Natural killer cell treated with Interleukin-12 subunit alpha and Interleukin-12 subunit beta and Interleukin-15 and Interleukin-18, amount 100 ng/mL, for 72 hours (primary cell): ENCODE measurements around the gene REXO4. TPM values are rescaled to one million over a fixed set of nuclear protein-coding genes. Genes with fewer than 3 reads are reported as not detected.
A peak's percentile ranks its signal among the peaks of the same experiment; 100 is the strongest.

Experiments used
- ATAC-seq, 2 donors: fragments of 150-1000 bp; cut with Tn5 transposase in 1 of 2; sonication (Bioruptor Pico), chemical (Tn5 transposase) in 1 of 2; 2 replicates each; pipeline ENCODE4 v1.10.0; 2021
- DNase-seq: peaks from one replicate; pipeline ENCODE4 v3.0.0; 2022; ENCODE audit warnings: low spot score
- H3K27ac Mint-ChIP-seq, 2 donors: 1 replicate in 1 of 2; 2 replicates in 1 of 2; pipeline ENCODE4 v1.8.0; 2022; ENCODE audit warnings: mixed read lengths in 2 of 2, mild to moderate bottlenecking in 1 of 2, moderate library complexity in 1 of 2
- H3K27me3 Mint-ChIP-seq, 2 donors: 1 replicate in 1 of 2; 2 replicates in 1 of 2; pipeline ENCODE4 v1.8.0; 2022; ENCODE audit warnings: mixed read lengths in 2 of 2
- H3K36me3 Mint-ChIP-seq: one replicate; pipeline ENCODE4 v1.8.0; 2022; ENCODE audit warnings: mixed read lengths
- H3K4me1 Mint-ChIP-seq, 2 donors: 1 replicate in 1 of 2; 2 replicates in 1 of 2; pipeline ENCODE4 v1.8.0; 2022; ENCODE audit warnings: low read depth in 2 of 2, mixed read lengths in 2 of 2, mild to moderate bottlenecking in 1 of 2
- H3K4me3 Mint-ChIP-seq: one replicate; pipeline ENCODE4 v1.8.0; 2022; ENCODE audit warnings: mixed read lengths
- H3K9me3 Mint-ChIP-seq: 2 replicates; pipeline ENCODE4 v1.8.0; 2022; ENCODE audit warnings: mixed read lengths
- total RNA-seq, 2 donors: library from RNA; stranded (reverse); gene quantifications; one replicate each; pipeline ENCODE4 v1.2.3, GENCODE V29; 2022

REXO4 gene
- total RNA-seq, 2 donors from 2014 or later: 34.3 to 55.1 TPM

DNA sequence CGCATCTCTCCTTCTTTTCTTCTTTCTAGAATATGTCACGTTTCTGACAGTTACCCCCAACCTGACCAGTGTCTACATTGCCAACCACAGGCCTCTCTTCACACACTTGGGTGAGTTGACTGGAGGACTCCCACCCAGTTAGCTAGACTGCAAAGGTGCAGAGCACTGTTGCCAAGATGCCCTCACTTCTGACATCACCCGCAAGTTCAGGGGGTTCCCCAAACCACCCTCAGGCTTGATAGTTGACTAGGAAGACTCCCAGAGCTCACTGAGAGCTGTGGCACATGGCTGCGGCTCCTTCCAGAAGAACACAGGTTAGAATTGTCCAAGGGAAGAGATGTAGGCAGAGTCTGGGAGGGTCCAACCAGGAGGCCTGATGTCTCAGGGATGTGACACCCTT lies 21.5 kb upstream of the REXO4 start:
- Mint-ChIP-seq H3K9me3 (no peaks in the 10 kb centered on the region), H3K27me3 (no peaks in the 10 kb centered on the region), H3K27ac (no peak overlapping the region), H3K4me3 (no peak overlapping the region), H3K36me3 (no peaks in the 10 kb centered on the region), H3K4me1 (peaks cover 0 to 2% of the 10 kb centered on the region in 2 donors)
- DNase-seq (no peak), ATAC-seq (no peak)

- Mint-ChIP-seq H3K9me3 (no peaks in the 10 kb centered on the region), H3K4me1 (peaks cover 0 to 2% of the 10 kb centered on the region in 2 donors), H3K27me3 (no peaks in the 10 kb centered on the region), H3K27ac (no peak overlapping the region), H3K4me3 (no peak overlapping the region), H3K36me3 (no peaks in the 10 kb centered on the region)
- no peak for ATAC-seq
- no peak for DNase-seq
Observed at GRCh38 chr9:133437753-133438531, 20.1 kb upstream of the REXO4 start.

DNA sequence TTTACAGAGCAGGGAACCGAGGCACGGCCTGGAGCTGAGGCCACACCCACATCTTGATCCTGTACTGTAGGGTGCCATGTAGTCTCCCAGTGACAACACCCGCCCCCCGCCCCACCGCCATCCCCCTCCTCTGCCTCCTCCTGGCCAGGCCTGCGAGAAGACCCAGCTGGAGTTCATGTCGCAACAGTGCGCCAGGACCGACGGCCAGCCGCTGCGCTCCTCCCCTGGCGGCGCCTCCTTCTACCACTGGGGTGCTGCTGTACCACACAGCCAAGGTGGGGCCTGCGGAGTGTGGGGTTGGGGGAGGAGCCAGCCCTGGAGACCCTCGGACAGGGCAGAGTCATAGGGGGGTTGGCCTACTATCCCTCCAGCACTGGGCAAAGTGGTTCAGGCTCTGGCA lies 18.9 kb upstream of the REXO4 start:
- peaks cover 0 to 2% of the 10 kb centered on the region in 2 donors for H3K4me1 Mint-ChIP-seq
- no peaks in the 10 kb centered on the region for H3K36me3 Mint-ChIP-seq
- no peak overlapping the region for H3K27ac Mint-ChIP-seq
- H3K9me3 Mint-ChIP-seq: no peaks in the 10 kb centered on the region
- DNase-seq (no peak), ATAC-seq (no peak)
- no peaks in the 10 kb centered on the region for H3K27me3 Mint-ChIP-seq
- H3K4me3 Mint-ChIP-seq: no peak overlapping the region

DNA sequence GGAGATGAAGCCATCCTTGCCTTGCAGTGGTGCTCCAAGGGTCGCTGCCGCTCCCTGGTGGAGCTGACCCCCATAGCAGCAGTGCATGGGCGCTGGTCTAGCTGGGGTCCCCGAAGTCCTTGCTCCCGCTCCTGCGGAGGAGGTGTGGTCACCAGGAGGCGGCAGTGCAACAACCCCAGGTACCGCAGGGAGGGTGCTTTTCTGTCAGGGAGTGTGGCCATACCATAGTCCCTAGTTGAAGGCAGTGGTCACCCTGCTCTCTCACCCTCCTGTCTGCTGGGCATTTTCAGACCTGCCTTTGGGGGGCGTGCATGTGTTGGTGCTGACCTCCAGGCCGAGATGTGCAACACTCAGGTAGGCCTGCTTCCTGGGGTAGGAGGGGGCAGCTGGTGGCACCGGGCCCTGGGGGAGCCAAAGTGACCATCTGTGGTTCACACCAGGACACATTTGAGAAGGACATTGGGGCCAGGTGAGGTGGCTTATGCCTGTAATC lies 15.6 kb upstream of the REXO4 start:
- H3K27ac Mint-ChIP-seq: no peak overlapping the region
- no peaks in the 10 kb centered on the region for H3K36me3 Mint-ChIP-seq
- no peaks in the 10 kb centered on the region for H3K4me1 Mint-ChIP-seq
- no peak for ATAC-seq
- no peak overlapping the region for H3K4me3 Mint-ChIP-seq
- H3K27me3 Mint-ChIP-seq: no peaks in the 10 kb centered on the region
- no peaks in the 10 kb centered on the region for H3K9me3 Mint-ChIP-seq
- no peak for DNase-seq

DNA sequence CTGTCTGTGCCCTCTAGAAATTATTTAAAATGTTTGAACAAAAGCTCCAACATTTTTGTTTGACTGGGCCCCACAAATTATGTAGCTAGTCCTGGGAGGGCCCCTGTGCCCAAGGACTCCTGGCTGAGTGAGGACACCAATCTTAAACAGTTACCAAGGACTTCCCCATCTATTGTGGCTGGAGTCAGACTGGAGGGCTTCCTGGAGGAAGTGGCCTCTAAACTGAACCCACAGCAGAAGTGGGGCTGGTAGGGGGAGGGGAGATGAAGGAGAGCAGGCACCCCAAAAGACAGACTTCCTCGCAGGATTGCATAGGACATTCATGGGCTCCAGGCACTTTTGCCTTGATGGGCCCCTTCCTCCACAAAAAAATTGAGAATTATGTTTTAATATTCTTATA lies 12.4 kb upstream of the REXO4 start:
- no peaks in the 10 kb centered on the region for H3K9me3 Mint-ChIP-seq
- DNase-seq (no peak), ATAC-seq (no peak)
- no peak overlapping the region for H3K4me3 Mint-ChIP-seq
- no peaks in the 10 kb centered on the region for H3K36me3 Mint-ChIP-seq
- peaks cover 2 to 11% of the 10 kb centered on the region in 2 donors for H3K27me3 Mint-ChIP-seq
- H3K27ac Mint-ChIP-seq: no peak overlapping the region
- no peaks in the 10 kb centered on the region for H3K4me1 Mint-ChIP-seq

GRCh38 chr9:133429641-133430161 lies 11.9 kb upstream of the REXO4 start:
- H3K4me1 Mint-ChIP-seq: no peaks in the 10 kb centered on the region
- no peak overlapping the region for H3K27ac Mint-ChIP-seq
- no peak overlapping the region for H3K4me3 Mint-ChIP-seq
- H3K9me3 Mint-ChIP-seq: no peaks in the 10 kb centered on the region
- H3K36me3 Mint-ChIP-seq: no peaks in the 10 kb centered on the region
- DNase-seq (no peak), ATAC-seq (no peak)
- H3K27me3 Mint-ChIP-seq: peaks cover 2 to 11% of the 10 kb centered on the region in 2 donors

GRCh38 chr9:133429214-133429613 lies 11.4 kb upstream of the REXO4 start:
- ATAC-seq: no peak
- Mint-ChIP-seq H3K4me3 (no peak overlapping the region), H3K9me3 (no peaks in the 10 kb centered on the region), H3K27ac (no peak overlapping the region), H3K36me3 (no peaks in the 10 kb centered on the region), H3K4me1 (no peaks in the 10 kb centered on the region), H3K27me3 (peaks cover 2 to 11% of the 10 kb centered on the region in 2 donors)
- no peak for DNase-seq

GRCh38 chr9:133428617-133429101 lies 10.8 kb upstream of the REXO4 start:
- peaks cover 2 to 11% of the 10 kb centered on the region in 2 donors for H3K27me3 Mint-ChIP-seq
- H3K4me1 Mint-ChIP-seq: no peaks in the 10 kb centered on the region
- no peak for DNase-seq
- H3K9me3 Mint-ChIP-seq: no peaks in the 10 kb centered on the region
- ATAC-seq: peak; percentile 53 to 73
- H3K27ac Mint-ChIP-seq: no peak overlapping the region
- no peak overlapping the region for H3K4me3 Mint-ChIP-seq
- no peaks in the 10 kb centered on the region for H3K36me3 Mint-ChIP-seq

GRCh38 chr9:133427658-133428348 lies 10.0 kb upstream of the REXO4 start:
- Mint-ChIP-seq H3K4me1 (no peaks in the 10 kb centered on the region), H3K27me3 (peaks cover 2 to 11% of the 10 kb centered on the region in 2 donors), H3K4me3 (no peak overlapping the region), H3K36me3 (no peaks in the 10 kb centered on the region), H3K9me3 (no peaks in the 10 kb centered on the region), H3K27ac (no peak overlapping the region)
- ATAC-seq: no peak
- DNase-seq: no peak

DNA sequence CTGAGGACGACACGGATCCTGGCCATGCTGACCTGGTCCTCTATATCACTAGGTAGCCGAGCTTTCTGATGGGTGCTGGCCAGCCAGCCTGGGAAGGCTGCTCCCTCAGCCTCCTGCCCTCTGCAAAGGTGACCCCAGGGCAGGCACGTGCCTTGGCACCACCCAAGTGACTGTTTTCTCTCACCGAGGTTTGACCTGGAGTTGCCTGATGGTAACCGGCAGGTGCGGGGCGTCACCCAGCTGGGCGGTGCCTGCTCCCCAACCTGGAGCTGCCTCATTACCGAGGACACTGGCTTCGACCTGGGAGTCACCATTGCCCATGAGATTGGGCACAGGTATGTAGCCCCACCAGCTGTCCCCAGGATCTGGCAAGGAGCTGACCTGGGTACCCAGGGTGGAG lies 8.2 kb upstream of the REXO4 start:
- DNase-seq: no peak
- no peak overlapping the region for H3K4me3 Mint-ChIP-seq
- no peak for ATAC-seq
- peaks cover 9 to 12% of the 10 kb centered on the region in 2 donors for H3K4me1 Mint-ChIP-seq
- H3K36me3 Mint-ChIP-seq: no peaks in the 10 kb centered on the region
- peaks cover 2 to 11% of the 10 kb centered on the region in 2 donors for H3K27me3 Mint-ChIP-seq
- H3K27ac Mint-ChIP-seq: no peak overlapping the region
- H3K9me3 Mint-ChIP-seq: no peaks in the 10 kb centered on the region

DNA sequence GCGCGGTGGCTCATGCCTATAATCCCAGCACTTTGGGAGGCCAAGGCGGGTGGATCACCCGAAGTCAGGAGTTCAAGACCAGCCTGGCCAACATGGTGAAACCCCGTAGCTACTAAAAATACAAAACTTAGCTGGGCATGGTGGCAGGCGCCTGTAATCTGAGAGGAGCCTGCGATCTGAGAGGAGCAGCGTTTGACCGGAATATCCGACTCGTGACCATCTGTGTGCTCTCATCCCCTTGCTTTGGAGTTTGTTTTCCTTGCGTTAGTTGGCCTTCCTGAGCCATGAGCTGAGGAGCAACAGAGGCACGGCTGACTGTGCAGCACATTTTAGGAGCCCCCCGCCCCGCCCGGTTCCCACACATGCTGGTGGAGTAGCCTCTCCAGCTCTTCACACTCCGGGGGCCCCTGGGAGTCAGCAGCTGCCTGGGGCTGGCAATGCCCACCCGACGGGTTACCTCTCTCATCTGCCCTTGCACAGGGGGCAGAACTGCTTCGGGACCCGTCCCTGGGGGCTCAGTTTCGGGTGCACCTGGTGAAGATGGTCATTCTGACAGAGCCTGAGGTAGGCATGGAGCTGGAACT lies 7.3 kb upstream of the REXO4 start:
- no peaks in the 10 kb centered on the region for H3K36me3 Mint-ChIP-seq
- peaks cover 16 to 18% of the 10 kb centered on the region in 2 donors for H3K4me1 Mint-ChIP-seq
- DNase-seq: no peak
- H3K4me3 Mint-ChIP-seq: no peak overlapping the region
- no peak overlapping the region for H3K27ac Mint-ChIP-seq
- no peaks in the 10 kb centered on the region for H3K9me3 Mint-ChIP-seq
- peaks cover 2 to 11% of the 10 kb centered on the region in 2 donors for H3K27me3 Mint-ChIP-seq
- ATAC-seq: no peak

GRCh38 chr9:133424187-133424586 lies 6.4 kb upstream of the REXO4 start:
- H3K27ac Mint-ChIP-seq: no peak overlapping the region
- peaks cover 2% of the 10 kb centered on the region for H3K9me3 Mint-ChIP-seq
- peaks cover 19 to 20% of the 10 kb centered on the region in 2 donors for H3K4me1 Mint-ChIP-seq
- H3K36me3 Mint-ChIP-seq: no peaks in the 10 kb centered on the region
- ATAC-seq (no peak), DNase-seq (no peak)
- H3K27me3 Mint-ChIP-seq: peaks cover 2 to 11% of the 10 kb centered on the region in 2 donors
- no peak overlapping the region for H3K4me3 Mint-ChIP-seq

DNA sequence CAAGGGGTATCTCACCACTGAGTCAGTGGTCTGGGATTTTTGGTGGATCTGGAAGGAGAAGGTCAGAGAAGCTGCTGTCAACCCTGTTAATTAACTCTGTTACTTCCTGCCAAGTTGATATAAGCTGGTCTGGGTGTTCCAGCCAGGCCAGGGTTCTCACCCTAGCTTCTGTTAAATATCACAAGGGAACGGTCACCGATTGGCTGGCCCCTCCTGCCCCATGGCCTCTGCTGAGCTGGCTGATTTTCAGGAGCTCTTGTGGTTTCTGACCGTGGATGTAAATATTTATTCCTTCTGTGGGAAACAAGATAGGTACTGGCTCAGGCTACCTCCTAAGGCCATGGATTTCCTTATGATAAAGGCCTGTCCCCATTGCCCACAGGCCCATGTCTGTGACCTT lies 5.4 kb upstream of the REXO4 start:
- DNase-seq: no peak
- ATAC-seq: no peak
- no peaks in the 10 kb centered on the region for H3K36me3 Mint-ChIP-seq
- H3K27ac Mint-ChIP-seq: peak overlapping the region in 1 of 2 donors; percentile 53
- peaks cover 4% of the 10 kb centered on the region for H3K9me3 Mint-ChIP-seq
- peaks cover 29% of the 10 kb centered on the region in 2 donors for H3K4me1 Mint-ChIP-seq
- no peak overlapping the region for H3K4me3 Mint-ChIP-seq
- H3K27me3 Mint-ChIP-seq: peaks cover 2 to 11% of the 10 kb centered on the region in 2 donors
